Fibroblast of gingiva (primary cell): ENCODE measurements around the gene OSBPL8.

Source experiments
- DNase-seq: peaks from one replicate; pipeline ENCODE4 v3.0.0-alpha.2; 2011; ENCODE audit warnings: low read depth

Gene OSBPL8, protein sequence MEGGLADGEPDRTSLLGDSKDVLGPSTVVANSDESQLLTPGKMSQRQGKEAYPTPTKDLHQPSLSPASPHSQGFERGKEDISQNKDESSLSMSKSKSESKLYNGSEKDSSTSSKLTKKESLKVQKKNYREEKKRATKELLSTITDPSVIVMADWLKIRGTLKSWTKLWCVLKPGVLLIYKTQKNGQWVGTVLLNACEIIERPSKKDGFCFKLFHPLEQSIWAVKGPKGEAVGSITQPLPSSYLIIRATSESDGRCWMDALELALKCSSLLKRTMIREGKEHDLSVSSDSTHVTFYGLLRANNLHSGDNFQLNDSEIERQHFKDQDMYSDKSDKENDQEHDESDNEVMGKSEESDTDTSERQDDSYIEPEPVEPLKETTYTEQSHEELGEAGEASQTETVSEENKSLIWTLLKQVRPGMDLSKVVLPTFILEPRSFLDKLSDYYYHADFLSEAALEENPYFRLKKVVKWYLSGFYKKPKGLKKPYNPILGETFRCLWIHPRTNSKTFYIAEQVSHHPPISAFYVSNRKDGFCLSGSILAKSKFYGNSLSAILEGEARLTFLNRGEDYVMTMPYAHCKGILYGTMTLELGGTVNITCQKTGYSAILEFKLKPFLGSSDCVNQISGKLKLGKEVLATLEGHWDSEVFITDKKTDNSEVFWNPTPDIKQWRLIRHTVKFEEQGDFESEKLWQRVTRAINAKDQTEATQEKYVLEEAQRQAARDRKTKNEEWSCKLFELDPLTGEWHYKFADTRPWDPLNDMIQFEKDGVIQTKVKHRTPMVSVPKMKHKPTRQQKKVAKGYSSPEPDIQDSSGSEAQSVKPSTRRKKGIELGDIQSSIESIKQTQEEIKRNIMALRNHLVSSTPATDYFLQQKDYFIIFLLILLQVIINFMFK

DNA sequence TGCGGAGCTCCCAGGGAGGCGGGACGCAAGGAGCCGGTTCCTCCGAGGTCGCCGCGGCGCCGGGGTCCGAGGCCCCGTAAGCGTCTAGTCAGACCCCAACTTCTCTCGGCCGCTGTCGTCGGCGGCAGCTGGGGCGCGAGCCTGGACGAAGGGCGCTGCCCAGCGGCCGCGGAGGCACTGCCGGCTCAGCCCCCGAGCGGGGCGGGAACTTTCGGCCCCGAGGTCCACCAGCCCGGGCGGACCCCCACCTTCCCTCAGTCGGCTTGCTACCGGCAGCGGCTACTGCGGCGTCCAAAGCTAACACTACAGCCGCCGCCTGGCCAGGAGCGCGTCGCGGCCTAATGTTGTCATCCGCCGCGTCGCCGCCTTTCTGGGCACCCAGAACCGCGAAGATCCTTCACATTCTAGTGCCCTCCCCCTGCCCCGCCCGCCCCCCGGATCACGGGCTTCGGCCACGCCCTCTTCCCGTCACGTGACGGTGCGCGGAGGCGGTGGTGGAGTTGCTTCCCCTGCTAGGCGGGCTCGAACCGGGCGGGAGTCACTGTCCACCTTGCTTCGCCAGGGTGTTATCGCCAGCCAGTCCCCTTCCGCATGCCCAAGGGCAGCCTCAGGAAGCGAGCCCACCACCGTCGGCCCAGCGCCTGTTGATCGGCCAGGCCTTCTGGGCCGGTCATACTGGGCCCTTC is at the start of gene OSBPL8:
OSBPL8 (minus strand) TSS at position 372 of the 686 bp plus-strand sequence. CDS start 72,220 bp downstream, outside the sequence.
- peak; percentile 91 for DNase-seq

DNA sequence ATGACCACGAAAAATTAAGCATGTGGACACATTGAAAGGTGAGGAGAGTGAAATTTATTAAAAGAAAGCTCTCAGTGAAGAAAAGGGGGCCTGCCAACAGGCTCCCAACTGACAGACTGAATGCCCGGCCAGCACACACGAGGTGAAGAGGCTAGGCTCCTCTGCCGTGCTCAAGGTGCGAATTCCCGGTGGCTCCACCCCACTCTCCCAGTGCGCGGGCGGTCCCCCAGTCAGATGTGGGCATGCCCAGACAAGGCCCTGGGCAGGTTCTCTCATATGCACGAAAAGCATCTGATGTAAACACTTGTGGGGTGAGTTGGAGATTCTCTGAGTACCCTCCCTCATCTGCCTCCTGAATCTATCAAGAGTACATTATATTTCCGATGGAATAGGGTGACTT is 48.5 kb upstream of the OSBPL8 start:
- DNase-seq, result no peak

DNA sequence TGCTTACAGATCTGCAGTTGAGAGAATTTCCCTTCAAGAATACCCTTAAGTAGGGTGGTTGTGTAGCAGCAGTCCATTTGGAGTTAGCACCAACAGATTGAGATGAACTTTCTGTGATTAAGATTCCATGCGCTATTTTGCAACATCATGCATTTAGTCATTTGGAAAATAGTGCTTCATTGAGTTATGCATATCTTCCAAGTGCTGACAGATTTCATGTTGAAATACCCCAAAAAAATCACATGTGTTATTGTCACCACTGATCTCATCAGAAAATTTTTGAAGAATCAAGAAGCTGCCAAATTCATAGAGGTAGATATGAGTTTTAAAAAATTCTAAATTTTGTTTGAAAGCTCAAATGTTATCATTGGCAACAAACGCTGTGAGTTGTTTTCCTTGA is 35.5 kb upstream of the OSBPL8 start:
- DNase-seq, result peak; percentile 55

DNA sequence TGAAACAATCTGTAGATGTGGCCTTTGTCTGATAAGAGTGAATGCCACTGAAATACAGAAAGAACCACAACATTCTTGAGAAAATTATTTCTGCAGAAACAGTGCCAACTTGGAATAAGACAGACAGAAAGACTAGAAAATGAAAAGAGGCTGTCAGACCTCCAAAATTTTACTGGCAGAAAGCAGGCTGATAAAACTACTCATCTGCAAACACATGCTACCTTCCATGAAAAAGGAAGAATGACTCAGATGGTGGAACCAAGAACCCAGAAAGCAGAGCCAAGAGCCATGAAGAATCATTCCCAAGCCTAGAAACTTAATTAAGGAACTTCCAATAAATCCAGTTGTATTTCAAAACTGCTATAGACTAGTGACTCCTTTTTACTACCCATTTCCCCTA is 31.9 kb upstream of the OSBPL8 start:
- peak; percentile 68 for DNase-seq

DNA sequence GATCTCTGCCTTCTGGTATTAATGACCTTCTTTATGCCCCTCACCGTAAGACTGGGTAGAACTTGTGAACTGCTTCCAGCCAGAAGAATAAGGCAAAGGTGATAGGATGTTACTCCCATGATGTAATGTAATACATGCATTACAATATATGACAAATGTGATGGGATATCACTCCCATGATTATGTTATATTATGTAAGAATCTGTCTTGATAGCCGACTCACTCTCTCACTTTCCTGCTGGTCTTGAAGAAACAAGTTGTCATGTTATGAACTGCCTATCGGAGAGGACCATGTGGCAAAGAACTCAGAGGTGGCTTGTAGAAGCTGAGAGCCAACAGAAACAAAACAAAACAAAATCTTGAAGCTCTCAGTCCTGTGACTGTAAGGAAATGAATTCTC is 30.6 kb upstream of the OSBPL8 start:
- DNase-seq, result no peak

DNA sequence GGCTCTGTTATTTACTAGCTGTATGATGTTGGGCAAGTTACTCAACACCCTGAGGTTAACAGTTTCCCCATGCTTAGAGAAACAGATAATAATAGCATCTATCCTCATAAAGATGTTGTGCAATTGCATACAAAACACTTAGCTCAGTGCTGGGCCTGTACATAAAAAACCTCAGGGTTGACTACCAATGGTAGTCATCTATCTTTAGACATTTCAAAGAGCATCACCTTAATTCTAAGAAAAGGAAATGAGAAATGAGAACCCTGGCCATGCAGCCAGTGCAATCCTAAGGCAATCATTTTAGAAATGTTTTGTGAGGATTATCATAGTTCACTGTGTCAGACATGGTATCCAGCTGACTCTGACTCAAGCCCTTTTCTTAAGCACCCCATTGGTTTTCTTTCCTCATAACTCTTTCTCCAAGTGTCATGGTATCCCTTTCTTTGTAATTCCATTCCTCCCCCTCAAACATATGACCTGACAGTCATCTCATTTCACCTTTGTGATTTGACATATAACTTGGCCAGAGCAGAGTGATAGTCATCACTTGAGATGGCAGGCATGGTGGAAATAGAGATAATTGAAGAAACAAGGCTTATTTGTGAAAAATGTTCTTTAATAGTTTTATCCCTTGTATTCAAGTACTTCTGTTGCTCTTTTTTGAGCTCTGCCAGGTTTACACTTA is 29.5 kb upstream of the OSBPL8 start:
- peak; percentile 96 for DNase-seq

DNA sequence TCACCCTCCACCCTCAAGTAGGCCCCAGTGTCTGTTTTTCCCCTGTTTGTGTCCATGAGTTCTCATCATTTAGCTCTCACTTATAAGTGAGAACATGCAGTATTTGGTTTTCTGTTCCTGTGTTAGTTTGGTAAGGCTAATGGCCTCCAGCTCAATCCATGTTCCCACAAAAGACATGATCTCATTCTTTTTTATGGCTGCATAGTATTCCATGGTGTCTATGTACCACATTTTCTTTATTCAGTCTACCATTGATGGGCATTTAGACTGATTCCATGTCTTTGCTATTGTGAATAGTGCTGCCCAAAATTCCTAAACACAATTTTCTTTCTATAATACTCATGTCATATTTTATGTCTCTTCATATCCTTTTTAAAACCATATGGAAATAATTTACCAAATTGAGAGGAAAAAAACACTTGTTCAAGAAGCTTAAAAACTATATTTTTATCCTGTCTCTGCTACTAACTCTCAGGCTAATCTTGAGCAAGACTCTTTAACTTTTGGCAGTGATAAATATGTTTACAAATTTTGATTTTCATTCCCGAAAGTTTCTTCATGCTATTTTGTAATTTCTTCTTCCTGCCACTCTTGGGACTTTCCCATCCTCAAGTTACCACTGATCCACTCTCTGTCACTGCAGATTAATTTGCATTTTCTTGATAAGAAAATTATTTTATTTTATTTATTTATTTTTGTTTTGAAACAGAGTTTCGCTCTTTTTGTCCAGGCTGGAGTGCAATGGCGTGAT is 28.0 kb upstream of the OSBPL8 start:
- DNase-seq, result peak; percentile 94

DNA sequence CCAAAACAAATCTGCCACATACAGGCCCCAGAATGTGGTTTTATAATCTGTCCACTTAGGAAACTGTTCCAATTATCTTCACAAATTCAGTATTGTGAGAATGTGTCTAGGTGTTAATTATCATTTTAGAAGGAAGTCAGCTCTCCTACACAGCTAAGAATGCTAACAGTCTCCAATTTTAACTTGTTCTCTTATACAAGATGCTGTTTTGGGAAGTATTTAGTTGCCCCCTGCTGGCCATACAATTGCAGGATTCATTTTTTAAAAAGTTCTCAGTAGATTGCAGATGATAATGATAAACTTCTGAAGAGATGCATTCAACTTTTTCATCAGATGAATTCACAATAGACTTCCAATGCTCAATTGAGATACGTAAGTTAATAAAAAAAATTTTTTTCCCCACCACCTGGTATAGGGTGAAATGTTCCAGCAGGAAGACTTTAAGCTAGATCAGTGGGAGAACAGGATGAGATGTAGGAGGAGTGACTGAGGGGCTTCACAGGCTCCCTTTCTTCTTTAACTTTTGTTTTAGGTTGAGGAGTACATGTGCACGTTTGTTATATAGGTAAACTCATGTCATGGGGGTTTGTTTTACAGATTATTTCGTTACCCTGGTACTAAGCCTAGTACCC is 27.3 kb upstream of the OSBPL8 start:
- peak; percentile 67 for DNase-seq

DNA sequence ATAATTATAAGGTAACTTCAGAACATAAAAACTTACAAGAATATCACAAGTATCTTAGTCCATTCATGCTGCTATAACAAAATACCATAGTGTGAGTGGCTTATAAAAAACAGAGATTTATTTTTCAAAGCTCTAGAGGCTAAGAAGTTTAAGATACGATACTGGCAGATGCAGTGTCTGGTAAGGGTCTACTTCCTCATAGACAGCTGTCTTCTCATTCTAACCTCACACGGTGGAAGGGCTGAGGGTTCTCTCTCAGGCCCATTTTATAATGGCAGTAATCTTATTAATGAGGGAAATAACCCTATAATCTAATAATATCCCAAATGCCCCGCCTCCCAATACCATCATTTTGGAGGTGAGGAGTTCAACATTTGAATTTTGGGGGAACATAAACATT is 23.7 kb upstream of the OSBPL8 start:
- DNase-seq, result no peak

DNA sequence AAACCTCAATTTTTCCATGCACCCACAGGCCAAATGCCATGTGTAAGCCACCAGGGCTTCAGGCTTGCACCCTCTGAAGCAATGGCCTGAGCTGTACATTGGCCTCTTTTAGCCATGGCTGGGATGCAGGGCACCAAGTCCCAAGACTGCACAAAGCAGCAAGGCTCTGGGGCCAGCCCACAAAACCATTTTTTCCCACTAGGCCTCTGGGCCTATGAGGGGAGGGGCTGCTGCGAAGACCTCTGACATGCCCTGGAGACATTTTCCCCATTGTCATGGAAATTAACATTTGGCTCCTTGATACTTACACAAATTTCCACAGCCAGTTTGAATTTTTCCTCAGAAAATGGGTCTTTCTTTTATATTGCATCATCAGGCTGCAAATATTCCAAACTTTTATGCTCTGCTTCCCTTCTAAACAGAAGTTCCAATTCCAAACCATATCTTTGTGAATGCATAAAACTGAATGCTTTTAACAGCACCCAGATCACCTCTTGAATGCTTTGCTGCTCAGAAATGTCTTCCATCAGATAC is 14.3 kb upstream of the OSBPL8 start:
- DNase-seq, result no peak

DNA sequence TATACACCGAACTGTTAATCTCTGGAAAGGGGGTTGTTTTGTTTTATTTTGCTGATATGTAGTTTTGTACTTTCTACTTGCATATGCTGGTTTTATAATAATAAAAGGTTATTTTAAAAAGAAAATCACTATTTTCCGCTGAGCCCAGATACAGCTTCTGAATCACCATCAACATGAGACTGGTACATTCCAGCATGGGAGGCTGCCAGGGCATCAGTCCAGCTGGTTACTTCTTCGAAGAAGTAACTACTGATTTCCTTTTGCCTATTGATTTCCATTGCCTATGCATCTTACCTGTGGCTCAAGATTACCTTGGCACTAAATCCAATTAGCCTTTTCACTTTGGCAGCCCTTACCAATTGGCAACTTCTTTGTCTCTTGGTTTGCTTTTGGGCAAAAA is 11.7 kb upstream of the OSBPL8 start:
- DNase-seq, result peak; percentile 54

DNA sequence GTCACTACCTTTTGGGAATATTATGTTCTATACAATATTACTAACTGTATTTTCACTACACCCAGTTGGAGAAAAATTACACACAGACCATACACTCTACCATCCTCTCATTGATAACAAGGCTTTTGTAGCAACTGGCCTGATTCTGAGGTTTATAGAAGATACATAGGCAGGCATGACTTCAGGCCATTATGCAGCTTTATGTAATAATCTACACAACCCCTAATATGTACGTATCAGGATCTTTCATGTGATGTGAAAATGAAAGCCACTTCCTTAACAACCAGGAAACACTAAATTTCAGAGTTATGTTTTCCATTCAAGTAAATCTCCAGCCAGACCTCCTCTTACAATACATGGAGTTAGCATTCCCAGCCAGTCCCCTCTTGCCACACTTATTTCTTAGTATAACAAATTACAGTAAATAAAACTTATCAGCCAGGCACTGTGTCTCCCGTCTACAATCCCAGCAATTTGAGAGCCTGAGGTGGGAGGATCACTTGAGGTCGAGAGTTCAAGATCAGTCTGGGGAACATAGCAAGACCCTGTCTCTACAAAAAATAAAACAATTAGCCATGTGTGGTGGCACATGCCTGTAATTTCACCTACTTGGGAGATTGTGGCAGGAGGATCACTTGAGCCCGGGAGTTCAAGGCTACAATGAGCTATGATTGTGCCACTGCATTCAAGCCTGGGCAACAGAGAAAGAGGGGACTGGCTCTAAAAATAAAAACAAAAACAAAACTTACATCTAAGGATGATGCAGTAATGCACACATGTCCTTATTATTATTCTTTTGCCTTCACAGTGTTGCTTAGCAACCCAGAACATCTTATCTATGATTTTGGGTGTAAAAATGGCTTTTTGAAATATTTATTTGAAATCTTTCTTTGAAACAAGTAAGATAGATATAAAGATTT is 10.4 kb upstream of the OSBPL8 start:
- no peak for DNase-seq

DNA sequence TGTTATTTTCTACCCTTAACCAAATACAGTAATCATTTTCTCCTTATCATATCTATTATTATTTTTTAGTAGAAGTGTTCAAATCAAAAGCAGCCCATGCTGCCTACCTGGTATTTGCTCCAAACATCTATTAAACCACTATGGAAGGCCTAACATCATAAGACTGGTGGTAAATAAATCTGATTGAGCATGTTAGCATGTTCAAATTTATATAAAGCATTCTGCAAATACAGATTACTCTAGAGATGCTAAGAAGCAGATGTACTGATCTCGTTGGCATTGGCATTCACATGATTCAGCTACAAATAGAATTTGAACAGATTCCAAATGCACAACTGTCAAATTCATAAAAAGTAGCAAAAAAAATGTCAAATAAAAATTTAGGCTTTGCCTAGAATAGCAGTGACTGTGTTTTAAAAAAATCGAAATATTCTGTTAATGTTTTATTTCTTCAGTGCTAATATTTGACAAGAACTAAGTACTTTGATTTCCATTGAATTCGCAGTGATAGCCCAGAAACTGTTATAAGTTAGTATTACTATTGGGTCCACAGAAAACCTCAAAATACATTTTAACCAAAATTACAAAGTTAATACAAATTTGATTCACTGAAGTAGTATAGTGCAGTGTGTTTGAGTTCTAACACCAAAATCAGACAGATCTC is 9.4 kb upstream of the OSBPL8 start:
- no peak for DNase-seq

DNA sequence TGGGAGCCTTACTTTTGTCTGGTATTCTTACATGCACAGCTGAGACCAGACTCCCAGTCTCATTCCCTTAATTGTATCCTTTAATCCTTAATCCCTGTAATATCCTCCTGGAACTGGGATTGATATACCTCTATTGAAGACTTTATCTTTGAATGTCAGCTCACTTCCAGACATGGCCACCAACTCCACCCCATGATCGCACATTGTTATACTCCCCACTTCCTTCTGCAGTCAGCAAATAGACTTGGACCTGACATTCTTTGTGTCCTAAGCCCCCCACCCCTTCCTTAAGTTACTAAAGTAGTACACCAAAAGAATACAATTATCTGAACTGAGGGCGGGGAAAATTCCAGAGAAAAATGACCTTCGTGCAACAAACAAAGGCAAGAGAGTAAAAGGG is 8.6 kb upstream of the OSBPL8 start:
- no peak for DNase-seq

DNA sequence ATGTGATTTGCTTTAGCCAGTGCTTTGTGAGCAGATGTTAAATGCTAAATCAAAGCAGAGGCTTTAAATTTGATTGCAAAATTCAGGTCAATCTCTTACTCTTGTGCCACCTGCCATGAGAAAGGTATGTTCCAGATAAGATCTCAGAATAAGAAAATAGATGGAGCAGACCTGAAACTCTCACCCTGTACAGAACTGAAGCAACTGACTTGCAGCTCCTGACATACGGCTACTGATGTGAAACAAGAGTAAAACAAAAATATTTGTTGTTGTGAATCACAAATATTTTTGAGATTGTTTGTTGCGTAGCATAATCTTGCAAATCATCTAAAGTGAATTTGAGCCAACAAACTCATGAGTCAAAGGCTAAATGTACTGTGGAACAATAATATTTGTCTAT is 3.5 kb upstream of the OSBPL8 start:
- DNase-seq, result peak; percentile 7

DNA sequence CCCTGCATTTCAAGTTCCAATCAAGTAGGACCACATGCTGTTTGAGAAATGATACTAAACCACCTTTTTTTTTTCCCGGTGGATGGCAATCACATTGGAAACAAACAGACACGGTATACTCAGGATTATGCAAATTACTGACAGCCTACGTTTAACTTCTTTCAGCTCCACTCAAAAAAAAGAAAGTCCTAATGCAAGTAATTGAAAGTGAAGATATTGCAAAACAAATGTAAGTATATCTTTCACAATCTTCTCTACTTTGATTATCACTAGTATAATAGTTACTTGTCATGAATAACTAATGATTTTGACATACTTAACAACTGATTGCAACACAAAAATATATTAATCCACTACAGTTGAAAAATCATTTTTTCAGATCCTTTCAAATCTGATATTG is 2.6 kb upstream of the OSBPL8 start:
- peak; percentile 29 for DNase-seq

DNA sequence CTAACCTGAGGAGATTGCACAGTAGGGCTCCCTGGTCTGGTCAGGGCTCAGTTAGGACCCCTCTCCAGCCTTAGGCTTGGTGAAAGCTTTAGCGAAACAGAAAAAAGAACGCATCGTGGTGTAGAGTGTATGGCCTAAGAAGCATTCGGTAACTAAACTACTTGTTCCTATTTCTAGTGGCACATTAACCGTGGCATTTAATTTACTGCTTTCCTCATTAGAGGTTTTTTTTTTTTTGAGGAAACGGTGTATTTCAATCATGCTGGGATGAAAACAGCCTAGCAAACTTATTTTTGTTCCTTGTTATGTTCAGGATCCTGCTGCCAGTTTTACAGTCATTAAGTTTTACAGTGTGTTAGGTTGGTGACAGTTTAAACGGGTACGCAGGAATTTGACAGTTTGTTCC is 518 bp upstream of the OSBPL8 start:
- DNase-seq, result no peak

DNA sequence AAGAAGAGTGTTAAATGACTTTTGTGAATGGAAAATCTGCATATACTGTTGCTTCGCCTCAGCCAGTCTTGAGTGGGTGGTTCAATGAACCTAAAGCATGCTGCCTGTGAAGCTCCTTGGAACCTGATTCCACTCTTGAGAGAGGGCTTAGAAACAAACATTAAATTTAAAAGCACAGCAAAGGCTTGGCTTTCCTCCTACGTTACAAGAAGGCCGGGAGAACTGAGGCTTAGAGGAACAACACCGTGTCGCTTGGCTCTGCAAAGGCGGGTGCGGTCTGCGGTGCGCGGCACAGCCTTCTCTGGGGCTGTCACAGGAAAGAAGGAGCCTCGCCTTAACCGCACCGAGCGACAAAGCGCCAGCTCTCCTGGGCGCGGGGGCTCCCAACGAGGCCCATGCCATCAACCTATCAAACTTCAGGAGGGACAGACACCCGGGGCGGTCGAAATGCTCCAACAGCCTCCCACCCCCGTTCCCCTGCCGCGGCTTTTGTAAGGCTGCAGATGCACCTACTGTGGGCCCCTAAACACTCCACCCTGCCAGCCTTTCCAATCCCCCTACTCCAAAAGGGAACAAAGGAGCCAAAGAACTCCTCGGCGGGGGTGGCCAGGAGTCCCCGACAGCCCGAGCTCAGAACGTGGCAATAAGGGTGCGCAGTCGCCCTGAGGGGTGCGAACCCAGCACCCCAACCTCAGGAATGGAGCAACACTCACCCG is 729 bp downstream of the OSBPL8 start:
- DNase-seq, result peak; percentile 8
